Measurements from ENCODE around the gene SENP1.

DNA sequence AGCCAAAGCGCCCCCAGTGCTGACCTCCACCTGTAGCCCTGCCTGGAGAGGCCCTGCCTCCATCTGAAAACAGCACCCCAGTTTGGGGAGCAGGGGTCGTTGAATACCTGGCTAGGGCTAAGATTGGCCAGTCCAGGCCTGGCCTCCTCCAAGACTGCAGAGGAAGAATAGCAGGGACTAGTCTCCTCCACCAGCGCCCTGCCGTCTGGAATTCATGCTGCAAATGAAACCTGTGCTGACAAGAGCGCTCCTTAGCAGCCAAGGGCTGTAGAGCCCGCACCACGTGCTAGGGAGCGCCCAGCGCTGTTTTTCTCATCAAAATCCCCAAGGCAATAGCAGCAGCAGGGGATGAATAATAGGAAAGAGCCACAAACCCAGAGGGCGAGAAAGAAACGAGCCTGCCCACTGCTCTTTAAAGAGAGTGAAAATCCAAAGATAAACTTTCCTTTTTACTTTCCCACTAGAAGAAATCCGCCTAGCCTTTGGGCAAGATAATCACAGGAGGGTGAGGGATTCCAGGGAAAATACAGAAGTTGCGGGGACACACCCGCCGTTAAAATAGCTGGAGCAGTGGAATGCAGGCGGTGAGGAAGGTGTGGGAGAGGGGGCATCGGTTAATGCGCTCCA is 104.9 kb downstream of the SENP1 start:
- TF ChIP-seq, protein P1, sequence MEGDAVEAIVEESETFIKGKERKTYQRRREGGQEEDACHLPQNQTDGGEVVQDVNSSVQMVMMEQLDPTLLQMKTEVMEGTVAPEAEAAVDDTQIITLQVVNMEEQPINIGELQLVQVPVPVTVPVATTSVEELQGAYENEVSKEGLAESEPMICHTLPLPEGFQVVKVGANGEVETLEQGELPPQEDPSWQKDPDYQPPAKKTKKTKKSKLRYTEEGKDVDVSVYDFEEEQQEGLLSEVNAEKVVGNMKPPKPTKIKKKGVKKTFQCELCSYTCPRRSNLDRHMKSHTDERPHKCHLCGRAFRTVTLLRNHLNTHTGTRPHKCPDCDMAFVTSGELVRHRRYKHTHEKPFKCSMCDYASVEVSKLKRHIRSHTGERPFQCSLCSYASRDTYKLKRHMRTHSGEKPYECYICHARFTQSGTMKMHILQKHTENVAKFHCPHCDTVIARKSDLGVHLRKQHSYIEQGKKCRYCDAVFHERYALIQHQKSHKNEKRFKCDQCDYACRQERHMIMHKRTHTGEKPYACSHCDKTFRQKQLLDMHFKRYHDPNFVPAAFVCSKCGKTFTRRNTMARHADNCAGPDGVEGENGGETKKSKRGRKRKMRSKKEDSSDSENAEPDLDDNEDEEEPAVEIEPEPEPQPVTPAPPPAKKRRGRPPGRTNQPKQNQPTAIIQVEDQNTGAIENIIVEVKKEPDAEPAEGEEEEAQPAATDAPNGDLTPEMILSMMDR (IDR thresholded peaks at IDR 0.05), result no peak
- no peak for TF ChIP-seq POLR2A (IDR thresholded peaks at IDR 0.05)

All from prostate gland (tissue), 2 donors.